ENCODE measurements around the gene SHB.

SHB gene

DNA sequence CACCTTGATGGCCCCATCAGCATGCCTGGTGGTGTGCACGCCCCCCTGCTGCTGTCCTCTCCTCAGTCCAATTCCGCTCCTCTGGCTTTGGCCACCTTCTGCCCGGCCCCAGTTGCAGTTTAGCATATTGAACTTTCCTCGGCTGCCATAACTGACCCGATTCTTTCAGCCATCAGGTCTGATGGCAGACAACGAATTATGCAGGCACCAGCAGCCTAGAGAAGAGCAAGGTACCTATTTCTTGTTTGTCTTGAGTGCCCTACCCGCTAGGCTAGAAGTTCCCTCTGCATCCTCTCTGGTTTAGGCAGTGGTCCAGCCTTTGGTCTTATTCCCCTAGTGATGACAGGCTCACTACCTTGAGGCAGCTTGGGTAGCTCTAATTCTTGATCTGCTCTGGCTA is 122.1 kb downstream of the SHB start:
- no peak for TF ChIP-seq ZFX (IDR thresholded peaks at IDR 0.05; ENCODE audit: borderline replicate concordance)
- TF ChIP-seq, protein P1, sequence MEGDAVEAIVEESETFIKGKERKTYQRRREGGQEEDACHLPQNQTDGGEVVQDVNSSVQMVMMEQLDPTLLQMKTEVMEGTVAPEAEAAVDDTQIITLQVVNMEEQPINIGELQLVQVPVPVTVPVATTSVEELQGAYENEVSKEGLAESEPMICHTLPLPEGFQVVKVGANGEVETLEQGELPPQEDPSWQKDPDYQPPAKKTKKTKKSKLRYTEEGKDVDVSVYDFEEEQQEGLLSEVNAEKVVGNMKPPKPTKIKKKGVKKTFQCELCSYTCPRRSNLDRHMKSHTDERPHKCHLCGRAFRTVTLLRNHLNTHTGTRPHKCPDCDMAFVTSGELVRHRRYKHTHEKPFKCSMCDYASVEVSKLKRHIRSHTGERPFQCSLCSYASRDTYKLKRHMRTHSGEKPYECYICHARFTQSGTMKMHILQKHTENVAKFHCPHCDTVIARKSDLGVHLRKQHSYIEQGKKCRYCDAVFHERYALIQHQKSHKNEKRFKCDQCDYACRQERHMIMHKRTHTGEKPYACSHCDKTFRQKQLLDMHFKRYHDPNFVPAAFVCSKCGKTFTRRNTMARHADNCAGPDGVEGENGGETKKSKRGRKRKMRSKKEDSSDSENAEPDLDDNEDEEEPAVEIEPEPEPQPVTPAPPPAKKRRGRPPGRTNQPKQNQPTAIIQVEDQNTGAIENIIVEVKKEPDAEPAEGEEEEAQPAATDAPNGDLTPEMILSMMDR (IDR thresholded peaks at IDR 0.05), result no peak

DNA sequence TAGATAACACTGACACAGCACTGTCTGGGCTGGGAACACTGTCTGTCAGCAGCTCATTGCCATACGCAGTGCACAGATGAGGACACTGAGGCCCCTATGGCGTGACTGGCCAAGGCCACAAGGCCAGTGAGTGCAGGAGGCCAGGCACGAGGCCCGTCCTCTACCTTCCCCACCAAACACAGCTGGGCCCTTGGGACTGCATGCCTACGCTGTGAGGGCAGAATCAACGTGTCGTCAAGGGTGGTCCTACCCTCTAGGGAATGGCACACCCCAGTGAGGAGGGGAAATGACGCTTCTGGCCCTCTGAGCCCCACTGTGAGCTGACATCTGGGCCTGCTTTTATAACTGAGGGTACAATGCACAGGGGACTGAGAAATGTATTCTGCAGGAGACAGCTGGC is 123.0 kb downstream of the SHB start:
- H3K27ac ChIP-seq, result no peak overlapping the region
- TF ChIP-seq, protein P1 (IDR thresholded peaks at IDR 0.05), result no peak
- no peak for TF ChIP-seq ZFX (IDR thresholded peaks at IDR 0.05; ENCODE audit: borderline replicate concordance)

More for the DNA sequence above, 122.1 kb downstream of the SHB start:
- H3K27ac ChIP-seq, result no peak overlapping the region

DNA sequence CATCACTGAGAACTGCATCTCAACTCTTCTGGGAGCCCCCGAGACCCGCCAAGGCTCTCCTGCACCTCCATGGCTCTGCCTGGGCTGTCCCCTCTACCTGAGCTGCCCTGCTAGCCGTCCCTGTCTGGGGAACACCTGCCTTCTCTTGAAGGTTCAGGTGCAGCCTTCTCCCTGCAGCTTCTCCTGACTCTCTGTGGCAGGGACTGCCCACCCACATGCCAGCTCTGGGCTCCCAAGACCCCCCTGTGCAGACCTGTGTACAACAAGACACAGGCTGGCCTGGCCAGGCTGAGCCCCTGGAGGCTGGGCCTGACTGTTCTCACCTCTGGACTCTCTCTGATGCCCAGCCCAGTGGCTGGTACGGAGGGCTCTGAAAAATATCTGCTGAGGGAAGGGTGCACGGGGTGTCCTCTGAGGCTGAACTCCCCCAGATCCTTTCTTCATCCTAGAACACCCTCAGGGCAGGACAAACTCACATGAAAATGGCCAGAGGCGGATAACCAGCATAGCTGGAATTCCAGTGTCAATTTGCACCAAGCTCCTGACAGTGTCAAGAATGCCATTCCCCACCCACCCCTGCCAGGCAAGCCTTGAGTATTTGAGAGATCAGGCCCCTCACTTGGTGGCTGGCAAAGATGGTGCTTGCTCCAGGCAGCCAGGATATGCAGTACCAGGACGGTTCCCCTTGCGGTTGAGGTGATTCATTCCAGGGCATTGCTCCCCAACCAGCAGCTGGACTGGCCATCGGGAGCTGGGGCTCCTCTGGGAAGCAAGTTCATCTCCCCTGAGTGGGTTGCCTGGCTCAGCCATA is 124.2 kb downstream of the SHB start:
- H3K27ac ChIP-seq, result no peak overlapping the region
- TF ChIP-seq, protein P1 (IDR thresholded peaks at IDR 0.05), result no peak
- TF ChIP-seq ZFX (IDR thresholded peaks at IDR 0.05; ENCODE audit: borderline replicate concordance), result no peak

DNA sequence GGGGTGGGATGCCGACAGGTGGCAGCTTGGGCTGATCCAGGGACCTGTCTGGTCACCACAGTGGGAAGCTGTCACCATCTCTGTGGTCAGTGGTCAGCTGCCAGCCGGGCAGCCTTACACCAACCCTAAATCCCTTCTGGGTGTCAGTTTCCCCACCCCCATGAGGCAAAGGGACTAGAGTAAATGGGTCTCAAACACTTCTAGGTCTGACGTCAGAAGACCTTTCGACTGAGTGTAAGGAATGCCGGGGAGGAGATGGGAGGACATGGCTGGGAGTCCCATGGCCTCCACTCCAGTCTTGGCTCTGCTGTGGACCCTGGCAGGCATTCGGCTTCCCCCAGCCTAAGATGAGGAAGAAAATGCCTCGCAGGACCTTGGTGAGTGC is 124.8 kb downstream of the SHB start:
- TF ChIP-seq, protein P1 (IDR thresholded peaks at IDR 0.05), result no peak
- TF ChIP-seq ZFX (IDR thresholded peaks at IDR 0.05; ENCODE audit: borderline replicate concordance), result no peak
- H3K27ac ChIP-seq, result no peak overlapping the region

DNA sequence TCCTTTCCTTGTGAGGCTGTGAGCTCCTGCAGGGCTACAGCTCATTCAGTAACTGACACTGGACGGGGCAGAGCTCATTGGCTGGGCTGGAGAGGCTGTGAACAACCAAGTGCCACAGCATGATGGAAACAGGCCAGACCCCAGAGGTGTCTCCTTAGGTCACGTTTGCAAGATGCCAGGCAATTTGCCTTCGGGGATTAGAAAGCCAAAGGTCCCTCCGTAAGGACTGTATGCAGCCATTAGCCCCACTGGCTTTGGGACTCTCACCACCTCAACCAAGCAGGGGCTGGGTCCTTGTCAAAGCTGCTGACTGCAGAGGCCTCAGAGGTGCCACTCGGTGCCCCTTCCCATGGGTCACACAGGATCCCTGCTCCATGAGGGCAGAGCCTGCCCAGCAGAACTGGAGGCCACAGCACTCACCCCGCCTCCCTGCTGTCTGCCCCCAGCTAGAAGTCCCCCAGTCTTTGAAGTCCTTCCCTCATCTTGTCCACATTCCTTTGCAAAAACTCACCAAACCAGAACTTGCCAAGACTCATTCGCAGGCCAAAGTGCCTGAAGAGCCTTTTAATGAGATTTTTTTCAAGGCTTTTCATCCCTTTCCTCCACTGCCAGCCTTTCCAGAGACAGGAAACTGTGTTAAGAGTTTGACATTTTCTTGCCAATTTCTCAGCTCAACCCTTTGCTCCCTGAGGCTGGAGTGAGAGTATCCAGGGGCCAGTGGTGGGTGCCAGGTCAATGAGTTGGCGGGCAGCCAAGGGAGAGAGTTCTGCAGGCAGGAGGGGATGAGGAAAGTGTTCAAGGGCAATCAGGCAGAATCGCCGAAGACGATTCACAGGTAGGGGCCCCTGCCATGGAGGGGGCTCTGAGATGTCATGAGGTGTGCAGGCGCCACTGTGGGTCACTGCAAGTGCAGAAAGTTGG is 125.4 kb downstream of the SHB start:
- no peak for TF ChIP-seq ZFX (IDR thresholded peaks at IDR 0.05; ENCODE audit: borderline replicate concordance)
- TF ChIP-seq, protein P1 (IDR thresholded peaks at IDR 0.05), result no peak
- H3K27ac ChIP-seq, result no peak overlapping the region

DNA sequence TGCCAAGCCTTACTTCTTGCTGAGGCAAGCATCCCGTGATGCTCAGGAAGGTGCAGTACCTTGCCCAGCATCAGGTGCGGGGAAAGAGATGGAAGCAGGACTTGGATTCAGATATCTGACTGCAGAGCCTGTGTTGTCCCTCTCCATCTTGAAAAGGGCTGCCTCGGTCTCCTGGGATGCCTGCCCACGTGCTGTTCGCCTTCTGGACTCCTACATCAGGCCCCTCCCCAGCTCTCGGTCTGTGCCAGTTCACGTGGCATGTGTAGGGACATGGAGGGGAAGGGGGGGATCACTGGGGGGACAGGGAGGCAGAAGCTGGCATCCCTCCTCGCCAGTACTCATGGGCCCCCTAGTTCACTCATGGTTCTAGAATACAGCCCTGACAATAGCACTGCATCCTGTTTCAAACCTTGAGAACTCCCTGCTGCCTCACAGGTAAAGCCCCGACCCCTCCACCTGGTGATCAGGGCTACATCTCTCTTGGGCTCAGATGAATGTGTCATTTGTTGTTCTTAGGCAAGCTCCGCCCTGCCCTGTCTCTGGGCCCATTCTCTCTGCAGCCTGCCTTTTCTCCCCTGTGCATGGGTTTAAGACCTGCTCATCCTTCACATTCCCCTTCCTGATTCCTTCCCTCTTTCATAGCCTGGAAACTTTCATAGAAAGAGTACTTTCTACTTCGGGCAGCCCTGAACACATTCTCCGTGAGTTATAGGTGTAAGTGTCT is 126.2 kb downstream of the SHB start:
- no peak for TF ChIP-seq ZFX (IDR thresholded peaks at IDR 0.05; ENCODE audit: borderline replicate concordance)
- TF ChIP-seq, protein P1 (IDR thresholded peaks at IDR 0.05), result no peak
- H3K27ac ChIP-seq, result no peak overlapping the region

Measured in 22Rv1 (cell line).